Spleen (tissue), 11 donors: Measurements from ENCODE around the gene LINGO4. TPM values are rescaled to one million over a fixed set of nuclear protein-coding genes. Genes with fewer than 3 reads are reported as not detected.

Experiments used
- DNase-seq: peaks from one replicate; pipeline ENCODE4 v3.0.0-alpha.2; 2020
- H3K27ac ChIP-seq, 8 donors: fragments of 200-600 bp; sonication (generic) in 7 of 8; 1 replicate in 4 of 8; 2 replicates in 4 of 8; pipeline versions ENCODE4 v1.5.0 to v1.8.0; 2016 to 2021; ENCODE audit warnings: inconsistent platforms in 4 of 8, mild to moderate bottlenecking in 4 of 8, moderate library complexity in 1 of 8
- H3K27me3 ChIP-seq, 7 donors: fragments of 200-600 bp; sonication (generic) in 6 of 7; replicated peaks in 1 of 7; 1 replicate in 4 of 7; 2 replicates in 3 of 7; pipeline versions ENCODE4 v1.5.0 to v1.8.0; 2016 to 2021; ENCODE audit warnings: inconsistent platforms in 3 of 7, mild to moderate bottlenecking in 1 of 7
- H3K36me3 ChIP-seq, 6 donors: fragments of 200-600 bp; sonication (generic) in 5 of 6; 1 replicate in 4 of 6; 2 replicates in 2 of 6; pipeline versions ENCODE4 v1.5.0 to v1.8.0; 2016 to 2021; ENCODE audit warnings: inconsistent platforms in 2 of 6
- H3K4me1 ChIP-seq, 6 donors: fragments of 200-600 bp; sonication (generic) in 5 of 6; 1 replicate in 3 of 6; 2 replicates in 3 of 6; pipeline versions ENCODE4 v1.5.0 to v1.8.0; 2016 to 2021; ENCODE audit warnings: inconsistent platforms in 3 of 6
- H3K4me3 ChIP-seq, 8 donors: fragments of 200-600 bp; sonication (generic) in 7 of 8; 1 replicate in 4 of 8; 2 replicates in 4 of 8; pipeline versions ENCODE4 v1.5.0 to v1.8.0; 2016 to 2021; ENCODE audit warnings: inconsistent platforms in 4 of 8, mild to moderate bottlenecking in 4 of 8, moderate library complexity in 2 of 8
- H3K9me3 ChIP-seq, 8 donors: fragments of 200-600 bp; sonication (generic) in 7 of 8; 1 replicate in 4 of 8; 2 replicates in 4 of 8; pipeline versions ENCODE4 v1.5.0 to v1.8.0; 2016 to 2021; ENCODE audit warnings: inconsistent platforms in 4 of 8
- POLR2A ChIP-seq, 3 donors: fragments of 450-650 bp; IDR thresholded peaks; one replicate each; pipeline ENCODE4 v1.5.1; 2017; ENCODE audit warnings: antibody characterized with exemption in 3 of 3, mild to moderate bottlenecking in 1 of 3
- POLR2AphosphoS5 ChIP-seq, 3 donors: sonication (generic); formaldehyde crosslinking; IDR thresholded peaks; one replicate each; pipeline ENCODE4 v1.5.1; 2017; ENCODE audit warnings: antibody characterized with exemption in 3 of 3
- WGBS, 5 donors: extraction: QIAGEN DNeasy Blood & Tissue Kit in 3 of 5; methylation state at CpG; one replicate each; pipeline versions ENCODE4 v1.1.5 to v1.1.7; 2013 to 2018; 5-methylcytosine and 5-hydroxymethylcytosine counted together
- intact Hi-C: fragments of 100-400 bp; cut with DNase I; formaldehyde crosslinking; loops from one replicate; pipeline ENCODE4 v1.15.0; 2023; ENCODE audit warnings: low total_unique reads
- polyA plus RNA-seq, 3 donors: library from polyadenylated mRNA; stranded (reverse); fragments of 200-250 nt; gene quantifications; one replicate each; pipeline ENCODE4 v1.2.1, GENCODE V29; 2013
- total RNA-seq, 7 donors: library from RNA; depleted of rRNA in 3 of 7; stranded (reverse); fragments of >200 nt in 3 of 7; fragmentation: NEBNext Ultra II Directional in 4 of 7; extraction: Animal tissue kit (Norgen Biotek cat#: 25700) in 4 of 7; gene quantifications; one replicate each; pipeline versions ENCODE4 v1.1.0 to v1.2.1, GENCODE V29; 2016 to 2021
- TF ChIP-seq, protein P1 (sequence below), 11 experiments: fragments of 200-600 bp in 7 of 11; fragments of 450-650 bp in 4 of 11; sonication (generic) in 4 of 11; IDR thresholded peaks in 8 of 11; conservative IDR thresholded peaks in 3 of 11; 1 replicate in 7 of 11; 2 replicates in 4 of 11; pipeline versions ENCODE4 v1.4.0 to v1.8.0; 2016 to 2021; ENCODE audit warnings: antibody characterized with exemption in 11 of 11, inconsistent platforms in 4 of 11, mild to moderate bottlenecking in 1 of 11
- donor health status: healthy with polysubstance abuse.
- donor health status: DM: no; HTN: no; CAD: no; lungs with moderate emphysema.
- donor health status: DM: no; HTN: no; CAD: no.
- donor health status: Bipolar disorder and iron deficiency.
- donor health status: healthy.
- donor health status: DM: no; HTN: no; CAD: no.
- donor health status: DM: yes; HTN: yes; CAD: no.

Gene LINGO4
- total and polyA plus RNA-seq, 10 donors: 0.04 to 0.36 (median 0.18) TPM; not detected in 4

DNA sequence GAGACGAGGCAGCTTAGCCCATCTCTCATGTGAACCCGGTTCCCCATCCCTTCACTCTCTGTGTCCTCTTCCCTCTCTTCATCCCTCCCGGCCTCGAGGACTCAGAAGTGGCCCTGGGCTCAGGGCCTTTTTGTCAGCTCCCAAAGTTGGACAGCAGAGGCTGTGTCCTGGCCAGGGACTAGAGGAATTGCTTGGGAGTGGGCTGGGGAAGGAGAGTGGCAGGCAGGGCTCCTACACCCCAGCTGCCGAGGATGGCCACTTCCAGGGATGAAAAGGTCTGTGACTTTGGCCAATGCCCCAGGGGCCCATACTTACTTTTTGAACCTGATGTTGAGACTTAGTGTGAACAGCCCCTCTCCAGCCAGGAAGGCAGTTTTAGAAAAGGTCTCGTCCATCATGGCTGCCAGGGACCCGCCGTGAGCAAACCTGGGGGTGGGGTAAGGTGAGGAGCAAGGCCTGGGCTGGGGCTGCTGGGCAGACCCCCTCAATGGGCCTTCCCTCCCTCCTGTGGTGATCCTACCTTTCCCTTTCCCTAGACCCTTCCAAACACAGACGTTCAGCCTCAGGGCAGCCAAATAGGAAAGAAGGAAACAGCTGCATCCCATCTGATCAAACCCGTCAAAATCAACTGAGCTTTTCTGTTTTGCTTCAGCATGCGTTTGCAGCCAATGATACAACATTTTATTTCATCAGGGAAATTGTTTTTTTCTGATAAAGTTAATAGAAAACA is 42.8 kb upstream of the LINGO4 start:
- Histone ChIP-seq H3K9me3 (no peaks in the 10 kb centered on the region), H3K27me3 (no peaks in the 10 kb centered on the region), H3K4me1 (peaks cover 0 to 14% (median 6%) of the 10 kb centered on the region in 6 donors), H3K27ac (peak overlapping the region in 2 of 8 donors; percentile 19 to 34), H3K4me3 (no peak overlapping the region), H3K36me3 (no peaks in the 10 kb centered on the region)
- intact Hi-C loops: no loop called here
- WGBS, 5 donors: 42 to 51% (median 45%) methylated on average over 10 to 11 of the region's 11 CpGs
- TF ChIP-seq POLR2AphosphoS5 (IDR thresholded peaks at IDR 0.05): peak in 1 of 3 donors; percentile 55
- TF ChIP-seq POLR2A (IDR thresholded peaks at IDR 0.05): no peak
- TF ChIP-seq, protein P1, sequence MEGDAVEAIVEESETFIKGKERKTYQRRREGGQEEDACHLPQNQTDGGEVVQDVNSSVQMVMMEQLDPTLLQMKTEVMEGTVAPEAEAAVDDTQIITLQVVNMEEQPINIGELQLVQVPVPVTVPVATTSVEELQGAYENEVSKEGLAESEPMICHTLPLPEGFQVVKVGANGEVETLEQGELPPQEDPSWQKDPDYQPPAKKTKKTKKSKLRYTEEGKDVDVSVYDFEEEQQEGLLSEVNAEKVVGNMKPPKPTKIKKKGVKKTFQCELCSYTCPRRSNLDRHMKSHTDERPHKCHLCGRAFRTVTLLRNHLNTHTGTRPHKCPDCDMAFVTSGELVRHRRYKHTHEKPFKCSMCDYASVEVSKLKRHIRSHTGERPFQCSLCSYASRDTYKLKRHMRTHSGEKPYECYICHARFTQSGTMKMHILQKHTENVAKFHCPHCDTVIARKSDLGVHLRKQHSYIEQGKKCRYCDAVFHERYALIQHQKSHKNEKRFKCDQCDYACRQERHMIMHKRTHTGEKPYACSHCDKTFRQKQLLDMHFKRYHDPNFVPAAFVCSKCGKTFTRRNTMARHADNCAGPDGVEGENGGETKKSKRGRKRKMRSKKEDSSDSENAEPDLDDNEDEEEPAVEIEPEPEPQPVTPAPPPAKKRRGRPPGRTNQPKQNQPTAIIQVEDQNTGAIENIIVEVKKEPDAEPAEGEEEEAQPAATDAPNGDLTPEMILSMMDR (IDR thresholded peaks at IDR 0.05 in 8 of 11, conservative IDR thresholded peaks at IDR 0.05 in 3 of 11): no peak
- DNase-seq: no peak

DNA sequence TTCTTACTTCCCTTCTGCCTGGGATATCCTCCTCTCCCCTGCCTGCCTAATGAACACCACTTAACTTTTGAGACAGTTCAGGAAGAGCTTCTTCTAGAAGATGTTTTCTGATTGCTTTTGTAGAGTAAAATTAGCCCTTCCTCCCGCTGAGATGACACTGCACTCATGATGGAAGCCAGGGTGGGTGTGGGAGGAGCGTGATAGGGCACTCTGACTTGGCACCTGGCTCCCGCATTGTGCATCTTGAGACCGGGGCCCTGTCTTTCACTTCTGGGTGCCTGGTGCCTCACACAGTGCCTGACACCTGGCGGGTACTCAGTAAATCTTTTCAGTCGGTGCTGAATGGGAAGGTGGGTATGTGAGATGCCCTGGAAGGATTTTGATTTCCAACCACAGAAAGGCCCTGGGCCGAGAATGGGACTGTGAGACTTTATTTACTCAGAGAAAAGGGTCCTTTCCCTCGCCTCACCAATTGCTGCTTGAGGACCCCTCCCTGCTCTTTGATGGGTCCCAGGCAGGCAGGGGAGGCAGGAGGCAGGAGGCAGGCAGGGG is 41.5 kb upstream of the LINGO4 start:
- peaks cover 0 to 14% (median 6%) of the 10 kb centered on the region in 6 donors for H3K4me1 ChIP-seq
- TF ChIP-seq POLR2AphosphoS5 (IDR thresholded peaks at IDR 0.05): no peak
- TF ChIP-seq, protein P1 (IDR thresholded peaks at IDR 0.05 in 8 of 11, conservative IDR thresholded peaks at IDR 0.05 in 3 of 11): no peak
- no peak for TF ChIP-seq POLR2A (IDR thresholded peaks at IDR 0.05)
- no peak overlapping the region for H3K4me3 ChIP-seq
- intact Hi-C loops: no loop called here
- no peaks in the 10 kb centered on the region for H3K36me3 ChIP-seq
- WGBS, 5 donors: 82 to 90% (median 86%) methylated on average over 8 of the region's 8 CpGs
- no peak overlapping the region for H3K27ac ChIP-seq
- H3K27me3 ChIP-seq: no peaks in the 10 kb centered on the region
- no peaks in the 10 kb centered on the region for H3K9me3 ChIP-seq
- DNase-seq: no peak

DNA sequence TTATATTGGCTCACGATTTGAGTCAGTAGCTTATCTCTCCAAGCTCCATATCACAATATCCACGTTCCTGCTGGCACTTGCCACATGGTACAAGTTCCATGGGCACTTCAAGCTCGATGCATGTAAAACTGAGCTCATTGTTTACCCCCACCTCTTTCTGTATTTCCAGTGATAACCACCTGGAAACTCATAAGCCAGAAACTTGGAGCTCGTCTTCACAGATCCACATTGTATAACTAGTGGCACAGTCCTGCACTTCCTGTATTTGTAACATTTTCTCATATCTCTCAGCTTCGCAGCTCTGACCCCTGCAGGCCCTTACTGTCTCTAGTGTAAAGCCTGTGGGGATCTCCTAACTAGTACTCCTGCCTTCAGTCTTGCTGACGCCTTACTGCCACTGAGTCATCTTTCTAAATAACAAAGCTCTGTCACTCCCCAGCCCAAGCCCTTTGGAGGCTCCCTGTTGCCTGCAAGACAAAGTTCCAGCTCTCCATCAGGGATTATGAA is 40.9 kb upstream of the LINGO4 start:
- TF ChIP-seq, protein P1 (IDR thresholded peaks at IDR 0.05 in 8 of 11, conservative IDR thresholded peaks at IDR 0.05 in 3 of 11): no peak
- no peak for TF ChIP-seq POLR2A (IDR thresholded peaks at IDR 0.05)
- WGBS, 5 donors: 57 to 69% (median 65%) methylated on average over 6 of the region's 6 CpGs
- peaks cover 0 to 14% (median 6%) of the 10 kb centered on the region in 6 donors for H3K4me1 ChIP-seq
- H3K36me3 ChIP-seq: no peaks in the 10 kb centered on the region
- no peak for DNase-seq
- H3K9me3 ChIP-seq: no peaks in the 10 kb centered on the region
- no peak overlapping the region for H3K27ac ChIP-seq
- no peak overlapping the region for H3K4me3 ChIP-seq
- H3K27me3 ChIP-seq: no peaks in the 10 kb centered on the region
- intact Hi-C loops: no loop called here

DNA sequence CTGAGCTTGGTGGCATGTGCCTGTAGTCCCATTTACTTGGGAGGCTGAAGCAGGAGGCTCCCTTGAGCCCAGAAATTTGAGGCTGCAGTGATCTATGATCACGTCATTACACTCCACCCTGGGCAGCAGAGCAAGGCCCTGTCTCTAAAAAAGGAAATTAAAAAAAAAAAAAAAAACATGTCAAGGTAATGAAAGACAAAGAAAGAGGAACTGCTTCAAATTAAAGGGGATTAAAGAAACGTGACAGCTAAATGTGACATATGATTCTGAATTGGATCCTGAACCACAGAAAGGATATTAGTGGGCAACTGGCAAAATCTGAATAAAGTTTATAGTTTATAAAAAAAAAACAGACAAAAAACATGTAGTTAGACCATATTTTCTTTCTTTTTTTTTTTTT is 38.2 kb upstream of the LINGO4 start:
- Histone ChIP-seq H3K27me3 (peaks cover 0 to 24% (median 21%) of the 10 kb centered on the region in 7 donors), H3K36me3 (no peaks in the 10 kb centered on the region), H3K4me3 (no peak overlapping the region), H3K4me1 (peaks cover 15 to 29% (median 21%) of the 10 kb centered on the region in 6 donors), H3K27ac (no peak overlapping the region), H3K9me3 (no peaks in the 10 kb centered on the region)
- TF ChIP-seq POLR2AphosphoS5 (IDR thresholded peaks at IDR 0.05): no peak
- TF ChIP-seq POLR2A (IDR thresholded peaks at IDR 0.05): no peak
- TF ChIP-seq, protein P1 (IDR thresholded peaks at IDR 0.05 in 8 of 11, conservative IDR thresholded peaks at IDR 0.05 in 3 of 11): no peak
- DNase-seq: no peak
- WGBS, 5 donors: 18 to 34% (median 30%) methylated on average over 2 of the region's 2 CpGs
- intact Hi-C loops: no loop called here
